GM19193 (cell line): ENCODE results near the gene GCLC.

ENCODE experiments used
- POLR2A ChIP-seq: IDR thresholded peaks from 4 replicates; pipeline ENCODE4 v1.6.1; 2011; ENCODE audit not compliant: insufficient read depth, insufficient read length; ENCODE audit errors: extremely low read depth

GCLC gene

GRCh38 chr6:53513056-53513455, 31.8 kb downstream of the GCLC start:
- TF ChIP-seq POLR2A, result no peak

DNA sequence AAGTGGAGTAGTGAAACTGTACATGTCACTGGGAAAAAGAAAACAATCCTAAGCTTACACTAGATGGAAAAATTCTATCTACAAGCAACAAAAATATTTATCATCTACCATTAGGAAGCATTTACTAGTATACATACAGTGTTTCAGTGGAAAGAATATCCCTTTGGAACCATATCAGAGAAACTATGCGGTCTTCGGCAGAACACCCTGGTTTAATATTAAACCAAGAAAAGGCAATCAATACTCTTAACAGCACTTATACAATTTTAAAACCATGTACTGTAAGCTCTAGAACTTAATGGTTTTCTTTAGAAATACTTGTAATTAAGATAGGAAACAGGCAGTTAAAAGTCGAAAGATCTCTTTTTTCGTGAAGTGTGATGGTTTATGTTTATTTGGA, 32.3 kb downstream of the GCLC start:
- TF ChIP-seq POLR2A, result no peak

GRCh38 chr6:53510746-53511145, 34.2 kb downstream of the GCLC start:
- TF ChIP-seq POLR2A, result no peak

DNA sequence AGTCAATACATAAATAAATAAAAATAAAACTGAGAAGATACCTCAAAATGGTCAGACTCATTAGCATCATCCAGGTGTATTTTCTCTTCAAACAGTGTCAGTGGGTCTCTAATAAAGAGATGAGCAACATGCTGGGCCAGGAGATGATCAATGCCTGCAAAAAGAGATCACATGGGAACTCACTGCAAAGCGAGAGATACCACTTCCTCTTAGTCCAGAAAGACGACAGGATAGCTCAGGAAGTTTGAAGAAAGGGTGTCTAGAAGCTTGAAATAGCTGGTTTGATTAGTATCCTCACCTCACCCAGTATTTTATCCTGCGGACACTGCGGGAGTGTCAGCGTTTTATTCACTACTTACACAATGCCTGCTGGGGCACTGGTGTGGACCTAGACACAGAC, 38.0 kb downstream of the GCLC start:
- TF ChIP-seq POLR2A, result no peak

DNA sequence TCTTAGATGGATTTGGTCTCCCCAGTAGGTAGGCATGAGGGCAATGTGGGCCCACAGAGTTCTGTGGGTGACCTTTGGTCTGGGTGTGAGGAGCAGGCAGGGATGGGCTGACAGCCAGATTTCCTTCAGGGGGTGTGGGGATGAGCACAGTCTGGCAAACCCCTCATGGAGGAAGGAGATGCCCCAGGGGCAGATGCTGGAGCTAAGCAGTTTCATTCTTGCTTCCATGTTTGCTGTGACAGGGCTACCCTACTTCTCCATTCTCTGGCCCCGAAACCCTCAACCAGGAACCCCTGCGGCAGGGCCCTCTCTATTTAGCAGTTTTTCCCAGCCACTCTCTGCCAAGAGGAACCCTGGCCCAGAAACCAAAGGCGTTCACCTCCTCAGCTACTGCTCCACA, 40.4 kb downstream of the GCLC start:
- TF ChIP-seq POLR2A, result no peak

GRCh38 chr6:53503060-53503459, 41.8 kb downstream of the GCLC start:
- TF ChIP-seq POLR2A, result no peak

- TF ChIP-seq POLR2A, result no peak
Observed at GRCh38 chr6:53501432-53501831, 43.5 kb downstream of the GCLC start.

GRCh38 chr6:53500095-53500494, 44.8 kb downstream of the GCLC start:
- no peak for TF ChIP-seq POLR2A

- TF ChIP-seq POLR2A, result no peak
Observed at GRCh38 chr6:53499094-53499493, 45.8 kb downstream of the GCLC start.

DNA sequence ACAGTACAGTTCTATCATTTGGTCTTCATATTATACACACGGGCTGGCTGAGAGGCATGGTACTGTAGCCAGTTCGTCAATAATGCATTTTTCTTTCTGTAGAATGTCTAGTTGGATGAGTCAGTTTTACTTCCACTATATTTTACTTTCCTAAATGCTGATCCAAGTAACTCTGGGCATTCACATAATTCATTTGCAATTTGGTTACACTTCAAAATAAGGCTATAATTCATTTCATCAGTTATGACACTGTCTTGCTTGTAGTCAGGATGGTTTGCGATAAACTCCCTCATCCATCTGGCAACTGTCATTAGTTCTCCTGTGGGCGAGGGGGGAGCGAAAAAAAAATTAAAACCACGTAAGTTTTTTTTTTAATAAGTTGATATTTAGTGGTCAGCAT, 46.3 kb downstream of the GCLC start:
- TF ChIP-seq POLR2A, result no peak

DNA sequence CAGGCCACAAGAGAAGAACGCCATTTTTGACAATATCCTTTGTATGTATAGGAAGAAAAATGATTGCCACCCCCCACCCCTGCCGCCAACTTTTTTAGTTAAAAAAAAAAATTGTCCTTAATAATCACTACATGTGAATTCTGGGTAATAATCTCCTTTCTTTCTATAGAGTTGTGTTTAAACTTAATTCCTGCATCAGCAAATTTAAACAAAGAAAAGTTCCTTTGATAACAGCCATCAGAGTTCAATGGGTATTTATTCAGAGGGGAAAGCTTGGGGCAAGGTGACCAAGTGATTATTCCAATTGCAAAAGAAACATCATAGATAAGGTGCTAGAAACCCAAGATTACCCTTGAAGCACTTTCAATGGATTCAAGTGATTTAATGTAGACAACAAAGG, 47.0 kb downstream of the GCLC start:
- no peak for TF ChIP-seq POLR2A

DNA sequence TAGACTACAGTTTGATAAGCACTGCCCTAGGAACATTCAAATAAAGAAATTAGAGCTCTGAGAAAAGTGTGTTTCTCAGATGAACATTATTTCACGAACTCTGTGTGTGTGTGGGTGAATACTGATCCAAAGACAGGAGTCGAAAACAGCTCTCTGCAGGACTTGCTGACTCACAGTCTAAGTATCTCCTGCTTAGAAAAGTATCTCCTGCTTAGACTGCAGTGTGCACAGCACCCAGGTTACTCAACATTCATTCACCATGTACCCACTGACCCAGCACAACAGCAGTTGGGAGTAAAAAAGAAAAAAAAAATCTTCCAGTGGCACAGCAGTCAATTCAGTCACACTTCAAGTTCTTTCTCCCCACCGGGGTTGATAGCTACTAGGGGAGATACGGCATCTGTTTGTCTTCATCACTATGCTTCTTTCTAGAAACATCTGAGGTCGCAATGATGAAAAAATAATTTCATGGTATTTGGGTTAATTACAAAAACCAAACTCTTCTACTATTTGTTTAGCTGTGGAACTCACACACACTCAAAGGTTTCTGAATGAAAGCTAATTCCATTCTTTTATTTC, 48.0 kb downstream of the GCLC start:
- no peak for TF ChIP-seq POLR2A

GRCh38 chr6:53495506-53496499, 49.1 kb downstream of the GCLC start:
- TF ChIP-seq POLR2A, result no peak

- TF ChIP-seq POLR2A, result no peak
Observed at GRCh38 chr6:53494076-53494475, 50.8 kb downstream of the GCLC start.

- no peak for TF ChIP-seq POLR2A
Observed at GRCh38 chr6:53493635-53494025, 51.3 kb downstream of the GCLC start.
